Kidney (tissue), 14 donors: Measurements from ENCODE around the gene TLE3. TPM values are rescaled to one million over a fixed set of nuclear protein-coding genes. Genes with fewer than 3 reads are reported as not detected.

Experiments
- DNase-seq, 5 donors: peaks; one replicate each; pipeline ENCODE4 v3.0.0-alpha.2; 2013 to 2020
- FAIRE-seq: peaks from 2 replicates; lab custom pipeline; 2012; peaks lifted over from hg19 to GRCh38; lab: Jason Lieb, UNC
- H3K27ac ChIP-seq, 2 donors: one replicate each; pipeline ENCODE4 v1.7.0; 2013; ENCODE audit warnings: low read depth in 2 of 2, low read length in 2 of 2, inconsistent platforms in 1 of 2
- H3K27me3 ChIP-seq: one replicate; pipeline ENCODE4 v1.7.1; 2013; ENCODE audit warnings: low read length, inconsistent platforms; ENCODE audit not compliant: control insufficient read depth, insufficient read depth
- H3K36me3 ChIP-seq, 3 donors: one replicate each; pipeline versions ENCODE4 v1.7.0 to v1.7.1; 2013; ENCODE audit warnings: low read length in 3 of 3, control low read depth in 1 of 3, inconsistent platforms in 1 of 3; ENCODE audit not compliant: insufficient read depth in 3 of 3, control insufficient read depth in 2 of 3
- H3K4me1 ChIP-seq, 3 donors: one replicate each; pipeline versions ENCODE4 v1.7.0 to v1.7.1; 2013; ENCODE audit warnings: low read length in 3 of 3, inconsistent platforms in 1 of 3, low read depth in 1 of 3; ENCODE audit not compliant: control insufficient read depth in 2 of 3, insufficient read depth in 2 of 3
- H3K4me3 ChIP-seq, 3 donors: one replicate each; pipeline versions ENCODE4 v1.7.0 to v1.8.1; 2013; ENCODE audit warnings: low read length in 3 of 3, control low read depth in 1 of 3, inconsistent platforms in 1 of 3
- H3K9ac ChIP-seq, 3 donors: one replicate each; pipeline versions ENCODE4 v1.7.0 to v1.7.1; 2013; ENCODE audit warnings: low read length in 3 of 3, control low read depth in 1 of 3, inconsistent platforms in 1 of 3
- H3K9me3 ChIP-seq, 3 donors: one replicate each; pipeline versions ENCODE4 v1.7.0 to v1.7.1; 2013; ENCODE audit warnings: low read length in 3 of 3, control low read depth in 1 of 3, inconsistent platforms in 1 of 3; ENCODE audit not compliant: control insufficient read depth in 2 of 3, insufficient read depth in 1 of 3
- CTCF ChIP-seq: IDR thresholded peaks from 3 replicates; pipeline ENCODE4 v1.5.1; 2012; ENCODE audit warnings: mild to moderate bottlenecking, moderate library complexity, borderline replicate concordance; ENCODE audit not compliant: insufficient read depth; ENCODE audit errors: extremely low read depth
- intact Hi-C: fragments of 100-400 bp; cut with DNase I; formaldehyde crosslinking; loops from one replicate; pipeline ENCODE4 v1.11.1; 2022
- polyA plus RNA-seq: library from polyadenylated mRNA; stranded (reverse); fragments of 350-450 nt; fragmentation: Illumina TruSeq; extraction: RNeasy Lipid Tissue Mini Kit (QIAGEN cat#74804); gene quantifications from one replicate; pipeline ENCODE4 v1.2.3, GENCODE V29; 2014; ENCODE audit warnings: low read depth, low replicate concordance; ENCODE audit not compliant: insufficient read depth
- total RNA-seq: library from RNA; stranded (reverse); fragmentation: NEBNext Ultra II Directional; extraction: Animal tissue kit (Norgen Biotek cat#: 25700); gene quantifications from one replicate; pipeline ENCODE4 v1.2.1, GENCODE V29; 2021
- donor health status: control.
- donor health status: control.
- donor health status: control.
- donor health status: control.
- donor health status: control.
- donor health status: DM: yes; HTN: yes; CAD: no.
- donor health status: Normal renal cell carcinoma (clear cell type).

Gene TLE3
- total and polyA plus RNA-seq, 2 donors from 2014 or later: 10.3 to 71.7 TPM

DNA sequence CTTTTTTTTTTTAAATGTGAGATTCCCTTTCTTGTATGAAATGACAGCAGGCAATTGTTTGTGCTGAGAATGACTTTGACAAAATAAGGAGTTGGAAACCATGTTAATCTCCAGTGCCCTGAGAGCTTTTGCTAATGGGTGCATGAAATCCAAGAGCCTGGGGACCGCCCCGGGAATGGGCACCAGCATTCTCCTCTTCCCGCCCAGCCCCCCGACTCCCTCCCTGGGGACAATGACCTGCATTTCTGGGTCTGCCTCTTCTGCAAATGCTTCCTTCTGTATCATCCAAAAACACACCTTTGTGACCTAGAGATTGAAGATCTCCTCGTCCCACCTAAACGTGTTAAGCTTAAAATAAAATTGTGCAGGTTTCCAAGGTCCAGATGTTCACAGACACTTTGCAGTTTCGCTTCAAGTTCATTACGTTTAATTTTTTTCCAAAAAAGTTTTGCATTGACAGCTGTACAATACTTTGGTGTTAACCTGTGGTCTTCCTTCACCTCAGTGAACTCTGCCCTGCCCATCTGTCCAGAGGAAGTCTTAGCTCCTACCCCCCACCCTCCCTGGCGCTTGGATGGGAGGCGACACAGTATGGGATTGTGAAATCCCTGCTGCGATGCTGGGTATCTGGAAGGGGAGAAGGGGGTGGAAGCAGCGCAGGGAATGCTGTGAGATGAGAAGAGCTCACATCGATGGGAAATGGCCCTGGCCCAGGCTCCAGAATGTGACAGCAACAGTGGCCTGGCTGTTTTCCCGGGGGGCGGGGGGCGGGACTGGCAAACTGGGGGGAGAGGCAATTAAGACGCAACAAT, 50.1 kb downstream of the TLE3 start:
- DNase-seq (peak in 2 of 5 donors; percentile 30 to 77), FAIRE-seq (no peak)
- peaks cover 5 to 34% (median 23%) of the 10 kb centered on the region in 3 donors for H3K36me3 ChIP-seq
- no peaks in the 10 kb centered on the region for H3K4me1 ChIP-seq
- no peak for TF ChIP-seq CTCF
- H3K27me3 ChIP-seq: no peaks in the 10 kb centered on the region
- no peak overlapping the region for H3K9ac ChIP-seq
- H3K27ac ChIP-seq: no peak overlapping the region
- H3K9me3 ChIP-seq: no peaks in the 10 kb centered on the region
- no peak overlapping the region for H3K4me3 ChIP-seq
- intact Hi-C loops: no loop called here

GRCh38 chr15:70046679-70047369, 50.9 kb downstream of the TLE3 start:
- Histone ChIP-seq H3K9me3 (no peaks in the 10 kb centered on the region), H3K4me1 (no peaks in the 10 kb centered on the region), H3K27me3 (no peaks in the 10 kb centered on the region), H3K36me3 (peaks cover 5 to 29% (median 17%) of the 10 kb centered on the region in 3 donors), H3K9ac (no peak overlapping the region), H3K4me3 (no peak overlapping the region), H3K27ac (no peak overlapping the region)
- no peak for FAIRE-seq
- intact Hi-C loops: no loop called here
- TF ChIP-seq CTCF: no peak
- DNase-seq: peak in 1 of 5 donors; percentile 25

GRCh38 chr15:70045045-70045444, 52.7 kb downstream of the TLE3 start:
- Histone ChIP-seq H3K27ac (no peak overlapping the region), H3K27me3 (no peaks in the 10 kb centered on the region), H3K4me1 (no peaks in the 10 kb centered on the region), H3K36me3 (peaks cover 0 to 15% (median 3%) of the 10 kb centered on the region in 3 donors), H3K9ac (no peak overlapping the region), H3K9me3 (no peaks in the 10 kb centered on the region), H3K4me3 (no peak overlapping the region)
- FAIRE-seq: no peak
- intact Hi-C loops: no loop called here
- DNase-seq: peak in 1 of 5 donors; percentile 7
- no peak for TF ChIP-seq CTCF
